BLaER1 treated with 17β-estradiol and CSF1 and Interleukin-3, amounts not matched to agents 10 nM and 100 nM (cell line): ENCODE data around the gene SAMD13.
"Not testable (repeated sequence)": the region's sequence is repeated elsewhere in the genome, so short reads cannot be mapped to it uniquely, and the experiment has no call there.

Source experiments
- H3K27ac ChIP-seq, 11 experiments: shearing (Covaris generic); formaldehyde crosslinking; 2 replicates each; pipeline ENCODE4 v1.8.1; 2022
- H3K27me3 ChIP-seq, 11 experiments: shearing (Covaris generic); formaldehyde crosslinking; 2 replicates each; pipeline ENCODE4 v1.8.1; 2022
- H3K36me3 ChIP-seq, 11 experiments: shearing (Covaris generic); formaldehyde crosslinking; 2 replicates each; pipeline ENCODE4 v1.8.1; 2022
- H3K4me1 ChIP-seq, 10 experiments: shearing (Covaris generic); formaldehyde crosslinking; 2 replicates each; pipeline ENCODE4 v1.8.1; 2022
- H3K4me2 ChIP-seq, 11 experiments: shearing (Covaris generic); formaldehyde crosslinking; 2 replicates each; pipeline ENCODE4 v1.8.1; 2022
- H3K4me3 ChIP-seq, 10 experiments: shearing (Covaris generic); formaldehyde crosslinking; 2 replicates each; pipeline ENCODE4 v1.8.1; 2022
- H3K9ac ChIP-seq, 11 experiments: shearing (Covaris generic); formaldehyde crosslinking; 2 replicates each; pipeline ENCODE4 v1.8.1; 2022
- H3K9me3 ChIP-seq, 11 experiments: shearing (Covaris generic); formaldehyde crosslinking; replicated peaks in 1 of 11; 2 replicates each; pipeline ENCODE4 v1.8.1; 2022
- H4K20me1 ChIP-seq, 11 experiments: shearing (Covaris generic); formaldehyde crosslinking; 2 replicates each; pipeline ENCODE4 v1.8.1; 2022
- Cebpa-rat ChIP-seq, 11 experiments: shearing (Covaris generic); IDR thresholded peaks; 2 replicates each; pipeline ENCODE4 v1.8.1; 2022

SAMD13 gene

GRCh38 chr1:84280912-84281311, 20.6 kb upstream of the SAMD13 start:
- no peaks in the 10 kb centered on the region for H3K27me3 ChIP-seq
- no peaks in the 10 kb centered on the region for H3K36me3 ChIP-seq
- H3K4me2 ChIP-seq: no peak overlapping the region
- no peak overlapping the region for H3K27ac ChIP-seq
- no peak for TF ChIP-seq Cebpa-rat (IDR thresholded peaks at IDR 0.05)
- no peaks in the 10 kb centered on the region for H4K20me1 ChIP-seq
- no peak overlapping the region for H3K9ac ChIP-seq
- no peak overlapping the region for H3K4me3 ChIP-seq
- H3K4me1 ChIP-seq: no peaks in the 10 kb centered on the region
- H3K9me3 ChIP-seq: peaks cover 0 to 5% (median 1%) of the 10 kb centered on the region in 11 experiments; a peak in 7 of 22 replicates

- Histone ChIP-seq H3K4me2 (no peak overlapping the region), H3K4me3 (no peak overlapping the region), H4K20me1 (no peaks in the 10 kb centered on the region), H3K27ac (no peak overlapping the region), H3K27me3 (no peaks in the 10 kb centered on the region), H3K36me3 (no peaks in the 10 kb centered on the region), H3K9me3 (peaks cover 15 to 24% (median 21%) of the 10 kb centered on the region in 11 experiments), H3K9ac (no peak overlapping the region), H3K4me1 (no peaks in the 10 kb centered on the region)
- no peak for TF ChIP-seq Cebpa-rat (IDR thresholded peaks at IDR 0.05)
Observed at GRCh38 chr1:84282780-84283333, 18.7 kb upstream of the SAMD13 start.

GRCh38 chr1:84283381-84283780, 18.1 kb upstream of the SAMD13 start:
- Histone ChIP-seq H3K4me2 (no peak overlapping the region), H4K20me1 (no peaks in the 10 kb centered on the region), H3K27ac (no peak overlapping the region), H3K36me3 (no peaks in the 10 kb centered on the region), H3K9ac (no peak overlapping the region), H3K4me3 (no peak overlapping the region), H3K4me1 (no peaks in the 10 kb centered on the region), H3K27me3 (no peaks in the 10 kb centered on the region), H3K9me3 (peaks cover 20 to 29% (median 26%) of the 10 kb centered on the region in 11 experiments)
- no peak for TF ChIP-seq Cebpa-rat (IDR thresholded peaks at IDR 0.05)

- H3K4me1 ChIP-seq: no peaks in the 10 kb centered on the region
- no peak overlapping the region for H3K4me3 ChIP-seq
- no peak for TF ChIP-seq Cebpa-rat (IDR thresholded peaks at IDR 0.05)
- no peaks in the 10 kb centered on the region for H3K27me3 ChIP-seq
- no peaks in the 10 kb centered on the region for H3K36me3 ChIP-seq
- H4K20me1 ChIP-seq: no peaks in the 10 kb centered on the region
- no peak overlapping the region for H3K9ac ChIP-seq
- H3K4me2 ChIP-seq: no peak overlapping the region
- H3K9me3 ChIP-seq: peaks cover 32 to 42% (median 37%) of the 10 kb centered on the region in 11 experiments
- no peak overlapping the region for H3K27ac ChIP-seq
Observed at GRCh38 chr1:84286071-84286470, 15.4 kb upstream of the SAMD13 start.

GRCh38 chr1:84287389-84287788, 14.1 kb upstream of the SAMD13 start:
- H3K9me3 ChIP-seq: peaks cover 32 to 42% (median 37%) of the 10 kb centered on the region in 11 experiments
- not testable (repeated sequence) for H3K4me1 ChIP-seq, H3K4me3 ChIP-seq, H4K20me1 ChIP-seq, H3K36me3 ChIP-seq, H3K27ac ChIP-seq, H3K9ac ChIP-seq, H3K27me3 ChIP-seq, H3K4me2 ChIP-seq

- no peaks in the 10 kb centered on the region for H4K20me1 ChIP-seq
- no peaks in the 10 kb centered on the region for H3K4me1 ChIP-seq
- H3K27me3 ChIP-seq: no peaks in the 10 kb centered on the region
- no peak overlapping the region for H3K4me3 ChIP-seq
- no peak overlapping the region for H3K27ac ChIP-seq
- H3K4me2 ChIP-seq: no peak overlapping the region
- H3K9me3 ChIP-seq: peaks cover 32 to 51% (median 37%) of the 10 kb centered on the region in 11 experiments
- no peaks in the 10 kb centered on the region for H3K36me3 ChIP-seq
- no peak overlapping the region for H3K9ac ChIP-seq
- TF ChIP-seq Cebpa-rat (IDR thresholded peaks at IDR 0.05): no peak
Observed at GRCh38 chr1:84289169-84289785, 12.2 kb upstream of the SAMD13 start.

GRCh38 chr1:84291882-84292655, 9.4 kb upstream of the SAMD13 start:
- TF ChIP-seq Cebpa-rat (IDR thresholded peaks at IDR 0.05): no peak
- Histone ChIP-seq H3K4me1 (no peaks in the 10 kb centered on the region), H3K9me3 (peaks cover 38 to 56% (median 43%) of the 10 kb centered on the region in 11 experiments), H3K9ac (no peak overlapping the region), H3K4me2 (no peak overlapping the region), H3K36me3 (no peaks in the 10 kb centered on the region), H4K20me1 (no peaks in the 10 kb centered on the region), H3K27ac (no peak overlapping the region), H3K4me3 (no peak overlapping the region), H3K27me3 (no peaks in the 10 kb centered on the region)

GRCh38 chr1:84293766-84294165, 7.7 kb upstream of the SAMD13 start:
- Histone ChIP-seq H3K27me3 (peaks cover 0 to 14% (median 10%) of the 10 kb centered on the region in 11 experiments; a peak in 20 of 22 replicates), H3K27ac (no peak overlapping the region), H3K4me1 (peaks cover 0 to 7% (median 0%) of the 10 kb centered on the region in 10 experiments; a peak in 4 of 20 replicates), H3K9ac (no peak overlapping the region), H3K4me3 (no peak overlapping the region), H3K4me2 (no peak overlapping the region), H3K36me3 (no peaks in the 10 kb centered on the region), H3K9me3 (peaks cover 21 to 39% (median 26%) of the 10 kb centered on the region in 11 experiments), H4K20me1 (no peaks in the 10 kb centered on the region)
- no peak for TF ChIP-seq Cebpa-rat (IDR thresholded peaks at IDR 0.05)

- no peak overlapping the region for H3K4me2 ChIP-seq
- no peak overlapping the region for H3K27ac ChIP-seq
- H3K27me3 ChIP-seq: peaks cover 6 to 24% (median 19%) of the 10 kb centered on the region in 11 experiments
- H3K4me1 ChIP-seq: peaks cover 0 to 13% (median 6%) of the 10 kb centered on the region in 10 experiments; a peak in 13 of 20 replicates
- H3K4me3 ChIP-seq: no peak overlapping the region
- H3K9me3 ChIP-seq: peaks cover 12 to 29% (median 17%) of the 10 kb centered on the region in 11 experiments; a peak in 20 of 22 replicates
- no peaks in the 10 kb centered on the region for H3K36me3 ChIP-seq
- H4K20me1 ChIP-seq: no peaks in the 10 kb centered on the region
- no peak for TF ChIP-seq Cebpa-rat (IDR thresholded peaks at IDR 0.05)
- H3K9ac ChIP-seq: no peak overlapping the region
Observed at GRCh38 chr1:84294751-84295150, 6.8 kb upstream of the SAMD13 start.
